Breast epithelium (tissue), 3 donors: ENCODE results near the gene CTSH.

Experiments
- CTCF ChIP-seq, 3 donors: fragments of 450-650 bp; IDR thresholded peaks; one replicate each; pipeline ENCODE4 v1.5.1; 2016 to 2017; ENCODE audit warnings: antibody characterized with exemption in 3 of 3, mild to moderate bottlenecking in 3 of 3, moderate library complexity in 3 of 3
- POLR2A ChIP-seq: fragments of 450-650 bp; IDR thresholded peaks from one replicate; pipeline ENCODE4 v1.6.1; 2016; ENCODE audit warnings: antibody characterized with exemption, mild to moderate bottlenecking, moderate library complexity
- POLR2AphosphoS5 ChIP-seq, 3 donors: sonication (generic); formaldehyde crosslinking; IDR thresholded peaks; one replicate each; pipeline ENCODE4 v1.6.1; 2017; ENCODE audit warnings: antibody characterized with exemption in 3 of 3

GRCh38 chr15:78977591-78978347 lies 32.9 kb upstream of the CTSH start:
- TF ChIP-seq CTCF (IDR thresholded peaks at IDR 0.05) (no peak), POLR2A (no peak), POLR2AphosphoS5 (IDR thresholded peaks at IDR 0.05) (no peak)
